HS-5 (cell line): ENCODE results near the gene MED27.
"Not testable (repeated sequence)": the region's sequence is repeated elsewhere in the genome, so short reads cannot be mapped to it uniquely, and the experiment has no call there.

ENCODE experiments used
- DNase-seq: peaks from one replicate; pipeline ENCODE4 v3.0.0-alpha.2; 2012; ENCODE audit warnings: low read depth

Gene MED27

GRCh38 chr9:131963072-131964030 lies 116.3 kb downstream of the MED27 start:
- DNase-seq: no peak

GRCh38 chr9:131961496-131961880 lies 118.2 kb downstream of the MED27 start:
- DNase-seq: no peak

- no peak for DNase-seq
Observed at GRCh38 chr9:131960851-131961495, 118.7 kb downstream of the MED27 start.

DNA sequence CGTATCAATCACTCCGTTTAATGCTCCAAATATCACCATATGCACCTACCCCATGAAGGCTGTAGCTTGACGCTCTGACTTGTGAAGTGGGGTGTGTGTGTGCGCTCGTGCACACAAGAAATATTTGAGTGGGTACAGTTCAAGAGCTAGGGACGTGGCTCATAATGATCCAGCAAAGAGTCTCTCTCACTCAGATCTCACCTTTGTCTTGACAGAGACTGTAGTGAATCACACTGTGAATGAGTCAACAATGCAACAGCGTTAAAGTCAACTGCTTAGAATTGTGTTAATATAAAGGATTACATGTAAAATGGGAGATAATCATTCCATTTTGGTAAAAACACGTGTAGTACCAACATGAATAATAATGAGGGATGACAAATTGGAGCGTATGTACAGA lies 119.4 kb downstream of the MED27 start:
- no peak for DNase-seq

DNA sequence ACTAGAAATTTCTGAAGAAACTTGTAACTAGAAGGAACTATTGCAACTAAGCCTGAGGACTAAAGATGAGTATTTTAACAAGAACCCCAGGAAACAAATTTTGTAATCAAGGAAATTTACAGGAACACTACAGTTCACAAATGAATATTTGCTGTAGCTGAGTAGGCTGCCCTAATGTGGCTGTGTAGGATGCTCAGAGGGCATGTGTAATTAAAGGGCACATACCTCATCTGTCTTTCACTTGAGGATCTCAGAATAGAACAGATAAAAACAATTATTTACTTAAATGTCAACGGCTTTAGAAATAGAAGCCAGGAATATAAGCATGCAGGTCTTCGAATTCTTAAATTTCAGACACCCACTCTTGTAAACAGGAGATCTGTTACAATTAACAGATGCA lies 119.8 kb downstream of the MED27 start:
- no peak for DNase-seq

DNA sequence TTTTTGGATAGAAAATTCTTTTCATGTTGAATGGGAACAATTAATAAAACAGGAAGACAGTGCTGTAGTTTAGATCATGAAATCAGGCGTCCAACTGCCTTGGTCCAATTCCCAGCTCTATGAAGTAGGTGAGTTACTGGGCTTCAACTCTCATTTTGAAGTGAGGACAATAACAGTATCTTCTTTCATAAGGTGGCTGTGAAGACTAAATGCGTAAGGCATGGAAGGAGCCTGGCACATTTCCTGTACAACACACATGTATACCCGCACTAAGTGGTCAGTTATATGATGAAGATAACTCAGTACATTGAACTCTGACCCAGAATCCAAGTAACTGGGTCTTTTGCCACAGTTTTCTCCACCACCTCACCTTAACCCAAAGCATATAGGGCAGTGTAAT lies 120.6 kb downstream of the MED27 start:
- DNase-seq: no peak

- no peak for DNase-seq
Observed at GRCh38 chr9:131954299-131954698, 125.4 kb downstream of the MED27 start.

DNA sequence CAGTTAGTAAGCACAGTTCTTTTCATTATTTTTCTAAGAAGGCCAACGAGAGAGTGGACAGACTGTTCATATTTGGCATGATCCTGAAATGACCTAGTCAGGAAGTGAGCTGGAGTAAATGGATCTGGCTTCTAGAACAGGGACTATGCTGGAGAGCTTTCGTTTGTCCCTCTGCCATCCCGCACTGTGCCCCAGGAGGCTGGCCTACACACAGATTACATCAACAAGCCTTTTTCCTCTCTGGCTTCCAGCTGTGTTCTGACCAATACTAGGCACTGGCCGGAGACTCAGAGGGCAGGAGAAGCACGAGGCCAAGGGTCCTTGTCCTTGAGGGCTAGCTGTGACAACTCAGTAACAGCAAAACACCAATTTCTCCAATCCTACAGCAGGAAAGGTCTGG lies 127.8 kb downstream of the MED27 start:
- no peak for DNase-seq

DNA sequence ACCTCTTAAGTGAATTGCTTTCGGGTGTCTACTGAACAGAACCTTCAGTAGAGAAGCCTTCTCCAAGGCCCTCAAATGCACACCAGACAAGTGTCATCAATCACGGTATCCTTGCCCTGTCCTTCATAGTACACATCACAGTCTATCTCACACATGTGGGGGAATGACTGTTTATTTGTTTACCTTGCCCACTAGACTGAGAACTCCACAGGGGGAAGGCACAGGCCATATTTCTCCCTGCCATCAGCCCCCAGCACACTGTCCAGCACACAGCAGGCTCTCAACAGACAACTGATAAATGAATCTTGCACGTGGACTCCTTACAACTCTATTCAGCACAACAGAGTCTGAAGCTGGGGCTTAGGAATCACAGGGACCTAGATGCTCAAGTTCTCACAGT lies 128.5 kb downstream of the MED27 start:
- DNase-seq: no peak

DNA sequence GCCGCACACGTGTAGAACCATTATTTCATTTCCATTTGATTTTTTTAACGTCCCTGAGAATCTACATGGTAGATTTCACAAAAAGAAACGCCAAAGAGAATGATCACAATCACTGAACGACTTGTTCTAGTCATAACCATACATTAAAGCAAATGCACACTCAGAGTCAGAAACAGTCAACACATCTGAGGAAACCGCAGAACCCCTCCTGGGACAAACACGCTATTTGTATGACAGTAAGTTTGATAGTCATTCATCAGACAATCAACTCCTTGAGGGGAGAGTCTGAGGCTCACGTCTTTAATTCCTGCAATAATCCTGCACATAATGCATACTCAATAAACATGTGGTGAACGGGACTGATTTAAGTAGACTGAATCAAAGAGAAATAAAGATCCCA lies 129.2 kb downstream of the MED27 start:
- DNase-seq: no peak

DNA sequence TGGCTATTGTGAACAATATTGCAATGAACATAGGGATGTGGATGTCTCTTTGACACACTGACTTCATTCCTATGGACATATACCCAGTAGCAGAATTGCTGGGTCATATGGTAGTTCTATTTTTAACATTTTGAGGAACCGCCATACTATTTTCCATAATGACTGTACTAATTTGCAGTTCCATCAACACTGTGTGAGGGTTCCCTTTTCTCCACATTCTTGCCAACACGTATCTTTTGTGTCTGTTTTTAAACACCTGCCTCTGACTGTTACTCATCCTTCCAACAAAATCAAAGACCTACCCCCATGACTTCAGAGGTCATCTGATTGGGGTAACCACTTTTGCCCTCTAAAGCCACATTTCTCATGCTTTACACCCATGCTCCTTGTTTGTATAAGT lies 133.5 kb downstream of the MED27 start:
- no peak for DNase-seq

GRCh38 chr9:131943351-131943841 lies 136.3 kb downstream of the MED27 start:
- no peak for DNase-seq

- DNase-seq: peak; percentile 29
Observed at GRCh38 chr9:131942146-131942720, 137.4 kb downstream of the MED27 start.

GRCh38 chr9:131937451-131937850 lies 142.2 kb downstream of the MED27 start:
- DNase-seq: no peak

DNA sequence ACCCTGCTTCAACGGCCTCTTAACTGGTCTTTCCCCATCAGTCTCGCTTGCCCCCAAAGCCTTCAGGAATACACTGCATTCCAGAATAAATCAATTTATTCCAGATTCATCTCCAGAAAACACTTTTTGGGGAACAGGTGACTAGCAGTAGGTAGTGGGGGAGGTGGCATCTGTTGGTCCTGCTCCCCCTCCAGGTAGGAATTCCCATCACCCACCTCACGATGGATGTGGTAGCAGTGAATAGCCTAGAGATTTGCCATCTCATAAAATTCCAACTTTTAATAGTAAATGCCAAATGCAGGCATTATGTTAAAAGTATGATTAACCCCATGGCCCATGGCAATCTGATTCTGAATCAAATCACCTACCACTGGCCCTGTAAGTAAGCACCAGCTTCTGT lies 142.7 kb downstream of the MED27 start:
- DNase-seq: no peak

DNA sequence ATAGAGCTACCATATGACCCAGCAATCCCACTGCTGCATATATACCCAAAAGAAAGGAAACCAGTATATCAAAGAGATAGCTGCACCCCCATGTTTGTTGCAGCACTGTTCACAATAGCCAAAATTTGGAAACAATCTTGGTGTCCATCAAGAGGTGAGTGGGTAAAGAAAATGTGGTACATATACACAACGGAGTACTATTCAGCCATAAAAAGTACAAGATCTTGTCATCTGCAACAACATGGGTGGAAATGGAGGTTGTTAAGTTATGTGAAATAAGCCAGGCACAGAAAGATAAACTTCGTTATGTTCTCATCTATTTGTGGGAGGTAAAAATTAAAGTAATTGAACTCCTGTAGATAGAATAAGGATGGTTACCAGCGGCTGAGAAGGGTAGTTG lies 145.0 kb downstream of the MED27 start:
- DNase-seq: no peak

GRCh38 chr9:131927091-131927490 lies 152.6 kb downstream of the MED27 start:
- no peak for DNase-seq

GRCh38 chr9:131926360-131926922 lies 153.2 kb downstream of the MED27 start:
- no peak for DNase-seq

- no peak for DNase-seq
Observed at GRCh38 chr9:131925677-131926177, 153.9 kb downstream of the MED27 start.

- no peak for DNase-seq
Observed at GRCh38 chr9:131923766-131924165, 155.9 kb downstream of the MED27 start.

GRCh38 chr9:131923132-131923671 lies 156.5 kb downstream of the MED27 start:
- no peak for DNase-seq

GRCh38 chr9:131921635-131922034 lies 158.0 kb downstream of the MED27 start:
- DNase-seq: not testable (repeated sequence)
